CD4-positive, alpha-beta T cell treated with Interleukin-15 for 1 hour (primary cell): ENCODE measurements around the gene TRAK2.
A peak's percentile ranks its signal among the peaks of the same experiment; 100 is the strongest.
"Not testable (repeated sequence)": the region's sequence is repeated elsewhere in the genome, so short reads cannot be mapped to it uniquely, and the experiment has no call there.

Experiments
- DNase-seq: peaks from one replicate; pipeline ENCODE4 v3.0.0-alpha.2; 2020

TRAK2 gene

GRCh38 chr2:201451292-201452057 lies at the start of gene TRAK2, which contains the start of gene STRADB:
TSS of gene TRAK2 (minus strand) at chr2:201451458. CDS start at chr2:201420507, 30,951 bp downstream.
TSS of gene STRADB (plus strand) at chr2:201451740. CDS start at chr2:201454841, 3,101 bp downstream.
- DNase-seq = peak; percentile 97

- DNase-seq = no peak
Measured at GRCh38 chr2:201500534-201500933, 49.3 kb upstream of the TRAK2 start.

- no peak for DNase-seq
Measured at GRCh38 chr2:201496785-201497184, 45.5 kb upstream of the TRAK2 start.

- DNase-seq = no peak
Measured at GRCh38 chr2:201490291-201490690, 39.0 kb upstream of the TRAK2 start.

- DNase-seq = no peak
Measured at GRCh38 chr2:201484805-201485204, 33.5 kb upstream of the TRAK2 start.

- not testable (repeated sequence) for DNase-seq
Measured at GRCh38 chr2:201483758-201484157, 32.5 kb upstream of the TRAK2 start.

- no peak for DNase-seq
Measured at GRCh38 chr2:201483342-201483741, 32.1 kb upstream of the TRAK2 start.

GRCh38 chr2:201482543-201482942 lies 31.3 kb upstream of the TRAK2 start:
- no peak for DNase-seq

- DNase-seq = no peak
Measured at GRCh38 chr2:201472411-201472810, 21.2 kb upstream of the TRAK2 start.

- no peak for DNase-seq
Measured at GRCh38 chr2:201471732-201472393, 20.6 kb upstream of the TRAK2 start.

GRCh38 chr2:201470821-201471731 lies 19.8 kb upstream of the TRAK2 start:
- DNase-seq = no peak

- DNase-seq = no peak
Measured at GRCh38 chr2:201467666-201468065, 16.4 kb upstream of the TRAK2 start.

- no peak for DNase-seq
Measured at GRCh38 chr2:201466050-201466675, 14.9 kb upstream of the TRAK2 start.

GRCh38 chr2:201465524-201465971 lies 14.3 kb upstream of the TRAK2 start:
- DNase-seq = no peak

- DNase-seq = no peak
Measured at GRCh38 chr2:201464547-201464946, 13.3 kb upstream of the TRAK2 start.

- no peak for DNase-seq
Measured at GRCh38 chr2:201460532-201460931, 9.3 kb upstream of the TRAK2 start.

- no peak for DNase-seq
Measured at GRCh38 chr2:201458381-201458780, 7.1 kb upstream of the TRAK2 start.

GRCh38 chr2:201452922-201453643 lies 1.8 kb upstream of the TRAK2 start:
- no peak for DNase-seq

- no peak for DNase-seq
Measured at GRCh38 chr2:201452058-201452921, 1.0 kb upstream of the TRAK2 start.

- no peak for DNase-seq
Measured at GRCh38 chr2:201450954-201451291, 335 bp downstream of the TRAK2 start.

GRCh38 chr2:201448701-201449100 lies 2.6 kb downstream of the TRAK2 start:
- DNase-seq = peak; percentile 58
